DND-41 (cell line): ENCODE results near the gene TARM1.

Experiments
- ATAC-seq: fragments of 200-7000 bp; cut with Tn5 transposase; 3 replicates; pipeline ENCODE4 v1.9.1; 2021; ENCODE audit warnings: low read depth; ENCODE audit not compliant: insufficient read depth
- DNase-seq: peaks from one replicate; pipeline ENCODE4 v3.0.0-alpha.2; 2020
- H2AFZ ChIP-seq: 2 replicates; pipeline ENCODE4 v1.6.0; 2012; ENCODE audit warnings: low read depth, low read length
- H3K27ac ChIP-seq: 2 replicates; pipeline ENCODE4 v1.5.1; 2012; ENCODE audit warnings: low read length, inconsistent platforms
- H3K27me3 ChIP-seq: fragments of 200-600 bp; sonication (generic); 2 replicates; pipeline ENCODE4 v1.6.0; 2012; ENCODE audit warnings: low read length, mild to moderate bottlenecking, inconsistent platforms; ENCODE audit not compliant: insufficient read depth, poor library complexity
- H3K36me3 ChIP-seq: 2 replicates; pipeline ENCODE4 v1.5.1; 2012; ENCODE audit warnings: low read length, inconsistent platforms; ENCODE audit not compliant: insufficient read depth
- H3K4me1 ChIP-seq: 2 replicates; pipeline ENCODE4 v1.5.1; 2012; ENCODE audit warnings: mild to moderate bottlenecking, low read length; ENCODE audit not compliant: insufficient read depth
- H3K4me2 ChIP-seq: 2 replicates; pipeline ENCODE4 v1.6.0; 2012; ENCODE audit warnings: mild to moderate bottlenecking, moderate library complexity, low read length, inconsistent platforms; ENCODE audit not compliant: insufficient read depth
- H3K4me3 ChIP-seq, 2 experiments: fragments of 200-600 bp in 1 of 2; shearing (Covaris generic) in 1 of 2; 2 replicates each; pipeline ENCODE4 v1.5.1; 2012 to 2016; ENCODE audit warnings: inconsistent platforms in 2 of 2, low read length in 2 of 2, mild to moderate bottlenecking in 2 of 2, low read depth in 1 of 2, moderate library complexity in 1 of 2
- H3K79me2 ChIP-seq: 2 replicates; pipeline ENCODE4 v1.6.0; 2012; ENCODE audit warnings: low read length, inconsistent platforms; ENCODE audit not compliant: insufficient read depth
- H3K9ac ChIP-seq: 2 replicates; pipeline ENCODE4 v1.6.0; 2012; ENCODE audit warnings: low read depth, mild to moderate bottlenecking, inconsistent platforms, low read length, moderate library complexity
- H3K9me3 ChIP-seq: 2 replicates; pipeline ENCODE4 v1.5.1; 2012; ENCODE audit warnings: low read length, moderate library complexity, mild to moderate bottlenecking, inconsistent platforms; ENCODE audit not compliant: insufficient read depth, severe bottlenecking
- H4K20me1 ChIP-seq: 2 replicates; pipeline ENCODE4 v1.6.0; 2012; ENCODE audit warnings: low read length; ENCODE audit not compliant: insufficient read depth
- CTCF ChIP-seq: IDR thresholded peaks from 2 replicates; pipeline ENCODE4 v1.5.1; 2012; ENCODE audit warnings: borderline replicate concordance, low read length, moderate library complexity, mild to moderate bottlenecking; ENCODE audit not compliant: poor library complexity, severe bottlenecking; ENCODE audit errors: extremely low read depth
- EZH2 ChIP-seq: IDR thresholded peaks from 3 replicates; pipeline ENCODE4 v1.6.1; 2012; ENCODE audit warnings: borderline replicate concordance, low read depth, mild to moderate bottlenecking, moderate library complexity, low read length, inconsistent platforms; ENCODE audit not compliant: severe bottlenecking

Gene TARM1

GRCh38 chr19:54105796-54106195, 24.6 kb upstream of the TARM1 start:
- Histone ChIP-seq H3K27me3 (no peaks in the 10 kb centered on the region), H3K36me3 (peaks cover 58% of the 10 kb centered on the region), H3K4me1 (peaks cover 28% of the 10 kb centered on the region), H3K4me2 (no peak overlapping the region; the same call in 1 of the 2 replicates), H3K79me2 (peaks cover 62% of the 10 kb centered on the region), H3K4me3 (no peak overlapping the region), H3K27ac (no peak overlapping the region), H2AFZ (no peak overlapping the region), H3K9ac (no peak overlapping the region), H4K20me1 (peaks cover 27% of the 10 kb centered on the region), H3K9me3 (no peaks in the 10 kb centered on the region)
- no peak for ATAC-seq
- no peak for TF ChIP-seq EZH2
- no peak for TF ChIP-seq CTCF
- no peak for DNase-seq

- Histone ChIP-seq H3K9me3 (no peaks in the 10 kb centered on the region), H2AFZ (no peak overlapping the region), H3K4me3 (no peak overlapping the region), H3K27ac (no peak overlapping the region), H3K36me3 (peaks cover 52% of the 10 kb centered on the region), H4K20me1 (peaks cover 25% of the 10 kb centered on the region), H3K4me2 (no peak overlapping the region; the same call in 1 of the 2 replicates), H3K9ac (no peak overlapping the region), H3K4me1 (peaks cover 28% of the 10 kb centered on the region), H3K79me2 (peaks cover 55% of the 10 kb centered on the region), H3K27me3 (no peaks in the 10 kb centered on the region)
- TF ChIP-seq CTCF = no peak
- TF ChIP-seq EZH2 = no peak
- DNase-seq (no peak), ATAC-seq (no peak)
Measured at GRCh38 chr19:54104998-54105715, 24.0 kb upstream of the TARM1 start.

GRCh38 chr19:54102421-54103169, 21.4 kb upstream of the TARM1 start, which contains the start of gene NDUFA3:
NDUFA3 (plus strand) TSS chr19:54102855; CDS start chr19:54102879, 24 bp downstream.
- peak within 1 kb of the TSS; percentile 80 for H3K9ac ChIP-seq
- H2AFZ ChIP-seq = peak within 1 kb of the TSS; percentile 95
- H3K27me3 ChIP-seq = no peaks in the 10 kb centered on the region
- peak; percentile 98 for ATAC-seq
- H3K79me2 ChIP-seq = peaks cover 37% of the 10 kb centered on the region
- H3K4me1 ChIP-seq = peaks cover 28% of the 10 kb centered on the region
- peak within 1 kb of the TSS; percentile 95 to 99; a peak in 3 of 4 replicates for H3K4me3 ChIP-seq
- TF ChIP-seq CTCF (no peak), EZH2 (no peak)
- H3K4me2 ChIP-seq = peak within 1 kb of the TSS; percentile 96
- no peaks in the 10 kb centered on the region for H3K9me3 ChIP-seq
- peaks cover 26% of the 10 kb centered on the region for H3K36me3 ChIP-seq
- peak within 1 kb of the TSS; percentile 85 for H3K27ac ChIP-seq
- peaks cover 12% of the 10 kb centered on the region for H4K20me1 ChIP-seq
- peak; percentile 99 for DNase-seq
